ENCODE measurements around the gene TNS1.

The TNS1 gene

GRCh38 chr2:217959723-217960122 is 43.1 kb downstream of the TNS1 start:
- TF ChIP-seq CTCF (IDR thresholded peaks at IDR 0.05) = no peak
- Histone ChIP-seq H3K4me1 (ENCODE audit: control insufficient read depth in 1 of 2, insufficient read depth in 1 of 2, low read depth in 1 of 2, low read length in 1 of 2) (no peaks in the 10 kb centered on the region), H3K9me3 (no peaks in the 10 kb centered on the region), H3K27ac (no peak overlapping the region), H3K27me3 (no peaks in the 10 kb centered on the region), H3K4me3 (ENCODE audit: low read depth in 1 of 2, low read length in 1 of 2) (no peak overlapping the region), H3K36me3 (no peaks in the 10 kb centered on the region)

GRCh38 chr2:217958884-217959225 is 43.9 kb downstream of the TNS1 start:
- no peaks in the 10 kb centered on the region for H3K9me3 ChIP-seq
- no peaks in the 10 kb centered on the region for H3K27me3 ChIP-seq
- no peak overlapping the region for H3K4me3 ChIP-seq (ENCODE audit: low read depth in 1 of 2, low read length in 1 of 2)
- H3K36me3 ChIP-seq = no peaks in the 10 kb centered on the region
- no peak for TF ChIP-seq CTCF (IDR thresholded peaks at IDR 0.05)
- H3K4me1 ChIP-seq (ENCODE audit: control insufficient read depth in 1 of 2, insufficient read depth in 1 of 2, low read depth in 1 of 2, low read length in 1 of 2) = no peaks in the 10 kb centered on the region
- H3K27ac ChIP-seq = no peak overlapping the region

- Histone ChIP-seq H3K4me1 (ENCODE audit: control insufficient read depth in 1 of 2, insufficient read depth in 1 of 2, low read depth in 1 of 2, low read length in 1 of 2) (no peaks in the 10 kb centered on the region), H3K27ac (no peak overlapping the region), H3K27me3 (no peaks in the 10 kb centered on the region), H3K9me3 (no peaks in the 10 kb centered on the region), H3K4me3 (ENCODE audit: low read depth in 1 of 2, low read length in 1 of 2) (no peak overlapping the region), H3K36me3 (no peaks in the 10 kb centered on the region)
- no peak for TF ChIP-seq CTCF (IDR thresholded peaks at IDR 0.05)
Observed at GRCh38 chr2:217958206-217958883, 44.5 kb downstream of the TNS1 start.

- H3K4me1 ChIP-seq (ENCODE audit: control insufficient read depth in 1 of 2, insufficient read depth in 1 of 2, low read depth in 1 of 2, low read length in 1 of 2) = no peaks in the 10 kb centered on the region
- no peaks in the 10 kb centered on the region for H3K9me3 ChIP-seq
- no peaks in the 10 kb centered on the region for H3K36me3 ChIP-seq
- TF ChIP-seq CTCF (IDR thresholded peaks at IDR 0.05) = no peak
- H3K4me3 ChIP-seq (ENCODE audit: low read depth in 1 of 2, low read length in 1 of 2) = no peak overlapping the region
- no peak overlapping the region for H3K27ac ChIP-seq
- H3K27me3 ChIP-seq = no peaks in the 10 kb centered on the region
Observed at GRCh38 chr2:217956586-217957457, 46.0 kb downstream of the TNS1 start.

GRCh38 chr2:217955881-217956493 is 46.8 kb downstream of the TNS1 start:
- Histone ChIP-seq H3K27me3 (no peaks in the 10 kb centered on the region), H3K9me3 (no peaks in the 10 kb centered on the region), H3K4me1 (ENCODE audit: control insufficient read depth in 1 of 2, insufficient read depth in 1 of 2, low read depth in 1 of 2, low read length in 1 of 2) (no peaks in the 10 kb centered on the region), H3K27ac (no peak overlapping the region), H3K4me3 (ENCODE audit: low read depth in 1 of 2, low read length in 1 of 2) (no peak overlapping the region), H3K36me3 (no peaks in the 10 kb centered on the region)
- TF ChIP-seq CTCF (IDR thresholded peaks at IDR 0.05) = no peak

Data from neutrophil (primary cell).